Upper lobe of left lung (tissue), 4 donors: Measurements from ENCODE around the gene CALM3.

Experiments used
- CTCF ChIP-seq, 6 experiments: fragments of 450-650 bp in 4 of 6; fragments of 200-600 bp in 2 of 6; sonication (generic) in 2 of 6; IDR thresholded peaks; one replicate each; pipeline ENCODE4 v1.5.1; 2016 to 2019; ENCODE audit warnings: antibody characterized with exemption in 6 of 6
- POLR2A ChIP-seq, 4 donors: fragments of 450-650 bp; IDR thresholded peaks; one replicate each; pipeline ENCODE4 v1.5.1; 2016 to 2017; ENCODE audit warnings: antibody characterized with exemption in 4 of 4, mild to moderate bottlenecking in 2 of 4

- TF ChIP-seq CTCF (IDR thresholded peaks at IDR 0.05) (no peak), POLR2A (IDR thresholded peaks at IDR 0.05) (no peak)
Observed at GRCh38 chr19:46625731-46626130, 24.6 kb downstream of the CALM3 start.
